Thyroid gland (tissue), 4 donors: ENCODE results near the gene GFER. TPM values are rescaled to one million over a fixed set of nuclear protein-coding genes. Genes with fewer than 3 reads are reported as not detected.

Source experiments
- DNase-seq, 2 donors: peaks; one replicate each; pipeline ENCODE4 v3.0.0-alpha.2; 2019
- H3K27ac ChIP-seq, 3 donors: fragments of 200-600 bp; sonication (generic); 1 replicate in 2 of 3; 2 replicates in 1 of 3; pipeline ENCODE4 v1.5.1; 2016 to 2019; ENCODE audit warnings: mild to moderate bottlenecking in 1 of 3, moderate library complexity in 1 of 3
- H3K27me3 ChIP-seq: fragments of 200-600 bp; sonication (generic); one replicate; pipeline ENCODE4 v1.5.1; 2019
- H3K36me3 ChIP-seq, 2 donors: fragments of 200-600 bp; sonication (generic); one replicate each; pipeline ENCODE4 v1.5.1; 2016 to 2019
- H3K4me1 ChIP-seq, 2 donors: fragments of 200-600 bp; sonication (generic); one replicate each; pipeline ENCODE4 v1.5.1; 2017 to 2019
- H3K4me3 ChIP-seq, 3 donors: fragments of 200-600 bp; sonication (generic); replicated peaks in 1 of 3; 1 replicate in 2 of 3; 2 replicates in 1 of 3; pipeline ENCODE4 v1.5.1; 2016; ENCODE audit warnings: mild to moderate bottlenecking in 1 of 3
- H3K9me3 ChIP-seq: fragments of 200-600 bp; sonication (generic); one replicate; pipeline ENCODE4 v1.5.1; 2017
- POLR2A ChIP-seq, 2 donors: fragments of 450-650 bp; IDR thresholded peaks; one replicate each; pipeline ENCODE4 v1.6.1; 2017; ENCODE audit warnings: antibody characterized with exemption in 2 of 2, mild to moderate bottlenecking in 2 of 2, moderate library complexity in 1 of 2
- WGBS, 2 donors: methylation state at CpG; one replicate each; pipeline ENCODE4 v1.1.5; 2017; 5-methylcytosine and 5-hydroxymethylcytosine counted together
- intact Hi-C: fragments of 100-400 bp; cut with DNase I; formaldehyde crosslinking; loops from one replicate; pipeline ENCODE4 v1.15.1; 2023
- total RNA-seq, 4 donors: library from RNA; depleted of rRNA; stranded (reverse); fragments of >200 nt; gene quantifications; one replicate each; pipeline ENCODE4 v1.2.3, GENCODE V29; 2016
- TF ChIP-seq, protein P1 (sequence below), 6 experiments: fragments of 200-600 bp in 3 of 6; fragments of 450-650 bp in 3 of 6; sonication (generic) in 3 of 6; IDR thresholded peaks; one replicate each; pipeline ENCODE4 v1.5.1; 2016 to 2019; ENCODE audit warnings: antibody characterized with exemption in 6 of 6, mild to moderate bottlenecking in 2 of 6, inconsistent platforms in 1 of 6, moderate library complexity in 1 of 6

Gene GFER
- total RNA-seq, 4 donors from 2014 or later, result 7.8 to 37.2 (median 22.3) TPM

DNA sequence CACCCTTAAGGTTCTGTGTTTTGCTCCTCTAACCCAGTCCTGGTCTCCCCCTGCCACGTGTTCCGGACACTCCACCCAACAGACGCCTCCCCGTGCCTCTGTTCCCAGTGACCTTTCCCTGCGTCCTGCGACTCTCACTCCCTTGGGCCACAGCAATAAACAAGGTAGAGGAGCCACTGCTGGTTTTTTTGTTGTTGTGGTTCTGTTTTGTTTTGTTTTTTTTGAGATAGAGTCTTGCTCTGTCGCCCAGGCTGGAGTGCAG lies 31.9 kb downstream of the GFER start:
- Histone ChIP-seq H3K4me3 (no peak overlapping the region), H3K9me3 (no peaks in the 10 kb centered on the region), H3K36me3 (no peaks in the 10 kb centered on the region), H3K27me3 (peaks cover 7% of the 10 kb centered on the region), H3K27ac (no peak overlapping the region), H3K4me1 (peaks cover 0 to 16% of the 10 kb centered on the region in 2 donors)
- DNase-seq, result no peak
- no peak for TF ChIP-seq POLR2A (IDR thresholded peaks at IDR 0.05)
- TF ChIP-seq, protein P1, sequence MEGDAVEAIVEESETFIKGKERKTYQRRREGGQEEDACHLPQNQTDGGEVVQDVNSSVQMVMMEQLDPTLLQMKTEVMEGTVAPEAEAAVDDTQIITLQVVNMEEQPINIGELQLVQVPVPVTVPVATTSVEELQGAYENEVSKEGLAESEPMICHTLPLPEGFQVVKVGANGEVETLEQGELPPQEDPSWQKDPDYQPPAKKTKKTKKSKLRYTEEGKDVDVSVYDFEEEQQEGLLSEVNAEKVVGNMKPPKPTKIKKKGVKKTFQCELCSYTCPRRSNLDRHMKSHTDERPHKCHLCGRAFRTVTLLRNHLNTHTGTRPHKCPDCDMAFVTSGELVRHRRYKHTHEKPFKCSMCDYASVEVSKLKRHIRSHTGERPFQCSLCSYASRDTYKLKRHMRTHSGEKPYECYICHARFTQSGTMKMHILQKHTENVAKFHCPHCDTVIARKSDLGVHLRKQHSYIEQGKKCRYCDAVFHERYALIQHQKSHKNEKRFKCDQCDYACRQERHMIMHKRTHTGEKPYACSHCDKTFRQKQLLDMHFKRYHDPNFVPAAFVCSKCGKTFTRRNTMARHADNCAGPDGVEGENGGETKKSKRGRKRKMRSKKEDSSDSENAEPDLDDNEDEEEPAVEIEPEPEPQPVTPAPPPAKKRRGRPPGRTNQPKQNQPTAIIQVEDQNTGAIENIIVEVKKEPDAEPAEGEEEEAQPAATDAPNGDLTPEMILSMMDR (IDR thresholded peaks at IDR 0.05), result no peak
- WGBS, 2 donors, result 85 to 88% methylated on average over 7 of the region's 7 CpGs
- intact Hi-C loops, result no loop called here

DNA sequence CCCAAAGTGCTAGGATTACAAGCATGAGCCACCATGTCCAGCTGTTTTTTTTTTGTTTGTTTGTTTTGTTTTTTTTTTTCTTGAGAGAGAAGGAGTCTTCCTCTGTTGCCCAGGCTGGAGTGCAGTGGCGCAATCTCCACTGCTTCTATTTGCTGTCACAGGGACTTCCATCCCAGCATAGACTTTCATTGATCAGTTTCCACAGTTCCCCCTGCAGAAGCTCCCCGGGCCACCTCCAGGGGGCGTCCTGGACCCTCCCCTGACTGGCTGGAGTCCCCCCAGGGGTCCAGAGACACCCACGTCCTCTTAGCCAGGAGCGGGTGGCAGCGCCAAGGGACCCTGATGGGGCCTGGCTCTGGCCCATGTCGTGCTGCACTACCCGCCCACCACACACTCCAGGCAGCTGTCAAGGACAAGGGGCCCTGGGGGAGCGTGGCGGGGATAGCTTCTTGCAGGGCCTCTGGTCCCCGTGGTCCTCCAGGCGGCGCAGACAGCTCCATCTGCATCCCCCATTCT lies 32.5 kb downstream of the GFER start:
- Histone ChIP-seq H3K4me1 (peaks cover 0 to 16% of the 10 kb centered on the region in 2 donors), H3K4me3 (no peak overlapping the region), H3K27ac (no peak overlapping the region), H3K27me3 (peaks cover 7% of the 10 kb centered on the region), H3K36me3 (no peaks in the 10 kb centered on the region), H3K9me3 (no peaks in the 10 kb centered on the region)
- intact Hi-C loops, result no loop called here
- no peak for TF ChIP-seq POLR2A (IDR thresholded peaks at IDR 0.05)
- TF ChIP-seq, protein P1 (IDR thresholded peaks at IDR 0.05), result peak in 1 of 6 experiments; percentile 13
- 38 to 51% methylated on average over 7 to 10 of the region's 13 CpGs for WGBS, 2 donors
- no peak for DNase-seq

DNA sequence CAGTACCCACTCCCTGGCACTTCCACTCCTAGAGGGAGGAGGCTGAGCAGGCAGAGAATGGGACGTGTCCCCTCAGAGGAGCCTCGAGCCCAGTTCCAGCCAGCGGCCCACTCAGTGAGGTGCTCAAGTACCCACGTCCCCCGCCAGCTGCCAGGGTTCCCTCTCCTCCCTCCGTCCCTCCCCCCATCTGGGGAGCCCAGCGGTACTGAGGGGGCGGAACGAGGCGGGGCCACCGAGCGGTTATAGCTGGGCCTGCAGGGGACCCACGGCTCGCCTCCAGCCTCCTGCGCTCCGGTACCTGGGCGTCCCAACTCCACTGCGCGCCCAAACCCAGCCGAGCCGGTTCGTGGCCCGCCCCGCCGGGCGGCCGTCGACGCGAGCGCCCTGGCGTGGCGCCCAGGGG lies 35.5 kb downstream of the GFER start, which contains the start of gene NPW:
Gene NPW (plus strand): TSS at position 268 of the 403 bp plus-strand sequence.
- DNase-seq, result peak; percentile 29 to 63
- Histone ChIP-seq H3K36me3 (no peaks in the 10 kb centered on the region), H3K9me3 (no peaks in the 10 kb centered on the region), H3K4me1 (peaks cover 6 to 29% of the 10 kb centered on the region in 2 donors), H3K4me3 (no peak within 1 kb of the TSS), H3K27ac (no peak within 1 kb of the TSS), H3K27me3 (peaks cover 7% of the 10 kb centered on the region)
- intact Hi-C loops, result no loop called here
- 2 to 4% methylated on average over 5 to 11 of the region's 33 CpGs for WGBS, 2 donors
- TF ChIP-seq POLR2A (IDR thresholded peaks at IDR 0.05), result no peak
- TF ChIP-seq, protein P1 (IDR thresholded peaks at IDR 0.05), result no peak

DNA sequence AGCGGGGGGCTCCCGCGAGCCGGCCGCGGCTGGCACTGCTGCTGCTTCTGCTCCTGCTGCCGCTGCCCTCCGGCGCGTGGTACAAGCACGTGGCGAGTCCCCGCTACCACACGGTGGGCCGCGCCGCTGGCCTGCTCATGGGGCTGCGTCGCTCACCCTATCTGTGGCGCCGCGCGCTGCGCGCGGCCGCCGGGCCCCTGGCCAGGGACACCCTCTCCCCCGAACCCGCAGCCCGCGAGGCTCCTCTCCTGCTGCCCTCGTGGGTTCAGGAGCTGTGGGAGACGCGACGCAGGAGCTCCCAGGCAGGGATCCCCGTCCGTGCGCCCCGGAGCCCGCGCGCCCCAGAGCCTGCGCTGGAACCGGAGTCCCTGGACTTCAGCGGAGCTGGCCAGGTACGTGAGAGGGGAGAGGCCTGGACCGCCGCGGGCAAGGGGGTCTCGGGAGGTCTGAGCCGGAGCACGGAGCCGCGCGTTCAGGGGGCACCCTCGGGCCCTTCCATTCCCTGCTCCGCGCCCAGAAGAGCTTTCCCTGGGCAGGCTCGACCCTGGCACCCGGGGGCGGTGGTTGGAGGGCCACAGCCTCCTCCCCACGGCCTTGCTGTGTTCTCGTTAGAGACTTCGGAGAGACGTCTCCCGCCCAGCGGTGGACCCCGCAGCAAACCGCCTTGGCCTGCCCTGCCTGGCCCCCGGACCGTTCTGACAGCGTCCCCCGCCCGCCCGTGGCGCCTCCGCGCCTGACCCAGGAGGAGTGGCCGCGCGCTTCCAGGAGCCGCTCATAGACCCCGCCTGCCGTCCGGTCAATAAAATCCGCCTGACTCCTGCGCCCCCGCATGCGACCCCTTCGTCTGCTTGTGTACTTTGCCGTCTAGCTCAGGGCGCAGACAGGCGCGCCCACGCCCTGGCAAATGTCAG lies 36.2 kb downstream of the GFER start:
- TF ChIP-seq, protein P1 (IDR thresholded peaks at IDR 0.05), result no peak
- no peak for TF ChIP-seq POLR2A (IDR thresholded peaks at IDR 0.05)
- Histone ChIP-seq H3K9me3 (no peaks in the 10 kb centered on the region), H3K36me3 (no peaks in the 10 kb centered on the region), H3K4me3 (no peak overlapping the region), H3K4me1 (peaks cover 6 to 29% of the 10 kb centered on the region in 2 donors), H3K27ac (no peak overlapping the region), H3K27me3 (peaks cover 7% of the 10 kb centered on the region)
- intact Hi-C loops, result loop anchor here (5.0 kb wide), 1 partner anchor 132 kb away; no protein-coding TSS in a partner anchor
- DNase-seq, result no peak
- WGBS, 2 donors, result 0 to 1% methylated on average over 16 to 20 of the region's 96 CpGs

DNA sequence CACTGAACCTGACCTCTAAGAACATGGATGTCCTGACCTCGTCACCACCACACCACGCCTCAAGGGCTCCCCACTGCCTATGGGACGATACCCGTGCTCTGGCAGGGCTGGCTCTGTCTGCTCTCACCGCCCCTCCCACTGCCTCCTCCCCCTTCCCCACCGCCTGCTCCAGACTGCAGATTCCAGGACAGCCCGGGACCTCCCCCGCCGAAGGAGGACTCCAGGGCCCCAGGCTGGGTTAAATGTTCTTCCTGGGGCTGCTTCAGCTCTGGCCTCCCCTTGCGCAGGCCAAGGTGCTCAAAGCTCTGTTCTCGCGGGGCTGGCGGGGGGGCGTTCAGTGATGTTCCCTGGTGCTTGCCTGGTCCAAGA lies 38.7 kb downstream of the GFER start:
- no peaks in the 10 kb centered on the region for H3K36me3 ChIP-seq
- peak; percentile 28 to 48 for DNase-seq
- H3K4me3 ChIP-seq, result peak overlapping the region in 1 of 3 donors; percentile 11
- intact Hi-C loops, result loop anchor here (5.0 kb wide), 1 partner anchor 130 kb away; no protein-coding TSS in a partner anchor
- H3K27ac ChIP-seq, result no peak overlapping the region
- peaks cover 11 to 43% of the 10 kb centered on the region in 2 donors for H3K4me1 ChIP-seq
- 3% methylated on average over 4 to 14 of the region's 14 CpGs for WGBS, 2 donors
- peaks cover 7% of the 10 kb centered on the region for H3K27me3 ChIP-seq
- no peaks in the 10 kb centered on the region for H3K9me3 ChIP-seq
- no peak for TF ChIP-seq POLR2A (IDR thresholded peaks at IDR 0.05)
- TF ChIP-seq, protein P1 (IDR thresholded peaks at IDR 0.05), result no peak
